ENCODE data around the gene ANTXR1.
A peak's percentile ranks its signal among the peaks of the same experiment; 100 is the strongest.
"Not testable (repeated sequence)": the region's sequence is repeated elsewhere in the genome, so short reads cannot be mapped to it uniquely, and the experiment has no call there.

Gene ANTXR1

GRCh38 chr2:69173706-69174105 lies 160.7 kb downstream of the ANTXR1 start:
- Histone ChIP-seq H3K79me2 (ENCODE audit: insufficient read depth, low read depth) (no peaks in the 10 kb centered on the region), H3K9ac (no peak overlapping the region), H4K20me1 (ENCODE audit: insufficient read depth) (no peaks in the 10 kb centered on the region), H3K27me3 (ENCODE audit: insufficient read depth, low read depth) (no peaks in the 10 kb centered on the region), H3K4me2 (no peak overlapping the region), H3K36me3 (ENCODE audit: insufficient read depth) (no peaks in the 10 kb centered on the region), H3K4me1 (ENCODE audit: low read depth, poor library complexity, severe bottlenecking) (no peaks in the 10 kb centered on the region), H2AFZ (ENCODE audit: low read depth) (no peak overlapping the region), H3K27ac (no peak overlapping the region), H3K4me3 (IDR thresholded peaks at IDR 0.05; ENCODE audit: insufficient read depth, low read depth, low read length) (no peak overlapping the region)
- TF ChIP-seq CTCF (conservative IDR thresholded peaks at IDR 0.05; ENCODE audit: low read depth, low read length) = no peak

GRCh38 chr2:69174211-69174610 lies 161.2 kb downstream of the ANTXR1 start:
- not testable (repeated sequence) for H3K9ac ChIP-seq; H3K79me2 ChIP-seq (ENCODE audit: insufficient read depth, low read depth); H3K27ac ChIP-seq; H2AFZ ChIP-seq (ENCODE audit: low read depth); H4K20me1 ChIP-seq (ENCODE audit: insufficient read depth); H3K4me2 ChIP-seq; H3K36me3 ChIP-seq (ENCODE audit: insufficient read depth); H3K4me3 ChIP-seq (IDR thresholded peaks at IDR 0.05; ENCODE audit: insufficient read depth, low read depth, low read length); H3K4me1 ChIP-seq (ENCODE audit: low read depth, poor library complexity, severe bottlenecking); H3K27me3 ChIP-seq (ENCODE audit: insufficient read depth, low read depth)

GRCh38 chr2:69175790-69176715 lies 163.1 kb downstream of the ANTXR1 start:
- H3K4me2 ChIP-seq = no peak overlapping the region
- H3K36me3 ChIP-seq (ENCODE audit: insufficient read depth) = no peaks in the 10 kb centered on the region
- TF ChIP-seq CTCF (conservative IDR thresholded peaks at IDR 0.05; ENCODE audit: low read depth, low read length) = no peak
- no peak overlapping the region for H3K9ac ChIP-seq
- no peak overlapping the region for H2AFZ ChIP-seq (ENCODE audit: low read depth)
- no peak overlapping the region for H3K4me3 ChIP-seq (IDR thresholded peaks at IDR 0.05; ENCODE audit: insufficient read depth, low read depth, low read length)
- no peak overlapping the region for H3K27ac ChIP-seq
- no peaks in the 10 kb centered on the region for H3K27me3 ChIP-seq (ENCODE audit: insufficient read depth, low read depth)
- no peaks in the 10 kb centered on the region for H4K20me1 ChIP-seq (ENCODE audit: insufficient read depth)
- no peaks in the 10 kb centered on the region for H3K79me2 ChIP-seq (ENCODE audit: insufficient read depth, low read depth)
- no peaks in the 10 kb centered on the region for H3K4me1 ChIP-seq (ENCODE audit: low read depth, poor library complexity, severe bottlenecking)

- Histone ChIP-seq H3K4me3 (IDR thresholded peaks at IDR 0.05; ENCODE audit: insufficient read depth, low read depth, low read length) (no peak overlapping the region), H3K9ac (no peak overlapping the region), H3K79me2 (ENCODE audit: insufficient read depth, low read depth) (no peaks in the 10 kb centered on the region), H3K27ac (no peak overlapping the region), H3K4me1 (ENCODE audit: low read depth, poor library complexity, severe bottlenecking) (no peaks in the 10 kb centered on the region), H3K36me3 (ENCODE audit: insufficient read depth) (no peaks in the 10 kb centered on the region), H4K20me1 (ENCODE audit: insufficient read depth) (no peaks in the 10 kb centered on the region), H3K4me2 (no peak overlapping the region), H2AFZ (ENCODE audit: low read depth) (peak overlapping the region; percentile 64; the same call in 1 of the 2 replicates), H3K27me3 (ENCODE audit: insufficient read depth, low read depth) (no peaks in the 10 kb centered on the region)
- no peak for TF ChIP-seq CTCF (conservative IDR thresholded peaks at IDR 0.05; ENCODE audit: low read depth, low read length)
Measured at GRCh38 chr2:69177063-69177771, 164.2 kb downstream of the ANTXR1 start.

Measured in KMS-11 (cell line).